HEK293T (cell line): ENCODE results near the gene LDHAL6B.

Source experiments
- CTCF ChIA-PET: fragments of 350-600 bp; formaldehyde crosslinking; extraction: SDS; loops from one replicate; lab custom pipeline; 2021; ENCODE audit warnings: antibody characterized with exemption, inconsistent platforms; lab: Yijun Ruan, JAX
- POLR2A ChIA-PET: fragments of 350-600 bp; formaldehyde crosslinking; extraction: SDS; loops from one replicate; lab custom pipeline; 2020; ENCODE audit warnings: antibody characterized with exemption, inconsistent platforms; lab: Yijun Ruan, JAX
- DNase-seq: peaks from one replicate; pipeline ENCODE4 v3.0.0; 2012; ENCODE audit warnings: mixed read lengths; ENCODE audit errors: extremely low spot score
- ARNT ChIP-seq: fragments of 450-650 bp; IDR thresholded peaks from 2 replicates; pipeline ENCODE4 v1.6.1; 2017; ENCODE audit warnings: mild to moderate bottlenecking
- BHLHE40 ChIP-seq: fragments of 450-650 bp; IDR thresholded peaks from 2 replicates; pipeline ENCODE4 v1.6.1; 2016; ENCODE audit warnings: mild to moderate bottlenecking, moderate library complexity, borderline replicate concordance
- CTBP1 ChIP-seq: fragments of 450-650 bp; IDR thresholded peaks from 2 replicates; pipeline ENCODE4 v1.6.1; 2016; ENCODE audit warnings: borderline replicate concordance
- ELF4 ChIP-seq: fragments of 450-650 bp; IDR thresholded peaks from 2 replicates; pipeline ENCODE4 v1.6.1; 2017; ENCODE audit warnings: antibody characterized with exemption
- FOXA1 ChIP-seq: fragments of 450-650 bp; IDR thresholded peaks from 2 replicates; pipeline ENCODE4 v1.6.1; 2016; ENCODE audit warnings: mild to moderate bottlenecking
- FOXK2 ChIP-seq: fragments of 450-650 bp; IDR thresholded peaks from 2 replicates; pipeline ENCODE4 v1.6.1; 2016; ENCODE audit warnings: mild to moderate bottlenecking
- FOXM1 ChIP-seq: fragments of 450-650 bp; IDR thresholded peaks from 2 replicates; pipeline ENCODE4 v1.6.1; 2017; ENCODE audit warnings: mild to moderate bottlenecking, borderline replicate concordance
- HDGF ChIP-seq: fragments of 450-650 bp; IDR thresholded peaks from 2 replicates; pipeline ENCODE4 v1.6.1; 2017; ENCODE audit warnings: antibody characterized with exemption, borderline replicate concordance
- L3MBTL2 ChIP-seq: fragments of 450-650 bp; conservative IDR thresholded peaks from 2 replicates; pipeline ENCODE4 v1.6.1; 2016; ENCODE audit warnings: mild to moderate bottlenecking
- LEF1 ChIP-seq: fragments of 450-650 bp; IDR thresholded peaks from 2 replicates; pipeline ENCODE4 v1.6.1; 2017; ENCODE audit warnings: mild to moderate bottlenecking, borderline replicate concordance
- NFRKB ChIP-seq: fragments of 450-650 bp; IDR thresholded peaks from 2 replicates; pipeline ENCODE4 v1.6.1; 2016; ENCODE audit warnings: mild to moderate bottlenecking, moderate library complexity
- PKNOX1 ChIP-seq: fragments of 450-650 bp; IDR thresholded peaks from 2 replicates; pipeline ENCODE4 v1.6.1; 2016
- SP1 ChIP-seq: fragments of 450-650 bp; IDR thresholded peaks from 2 replicates; pipeline ENCODE4 v1.6.1; 2017
- SUZ12 ChIP-seq: fragments of 450-650 bp; IDR thresholded peaks from 2 replicates; pipeline ENCODE4 v1.6.1; 2016; ENCODE audit warnings: mild to moderate bottlenecking
- TARDBP ChIP-seq: fragments of 450-650 bp; IDR thresholded peaks from 2 replicates; pipeline ENCODE4 v1.6.1; 2016
- ZNF384 ChIP-seq: fragments of 450-650 bp; IDR thresholded peaks from 2 replicates; pipeline ENCODE4 v1.6.1; 2016

Gene LDHAL6B

GRCh38 chr15:59169251-59169708 lies 37.4 kb upstream of the LDHAL6B start:
- no peak for DNase-seq
- ChIA-PET CTCF (interaction anchor here (0.6 kb wide), 1 partner anchor 360 kb away, joined by 3 read pairs; no protein-coding TSS in a partner anchor), POLR2A (no interaction called here)
- TF ChIP-seq ZNF384 (no peak), HDGF (no peak), BHLHE40 (no peak), ARNT (no peak), ELF4 (no peak), TARDBP (no peak), CTBP1 (no peak), L3MBTL2 (no peak), FOXA1 (no peak), SUZ12 (no peak), LEF1 (no peak), NFRKB (no peak), SP1 (no peak), PKNOX1 (no peak)

DNA sequence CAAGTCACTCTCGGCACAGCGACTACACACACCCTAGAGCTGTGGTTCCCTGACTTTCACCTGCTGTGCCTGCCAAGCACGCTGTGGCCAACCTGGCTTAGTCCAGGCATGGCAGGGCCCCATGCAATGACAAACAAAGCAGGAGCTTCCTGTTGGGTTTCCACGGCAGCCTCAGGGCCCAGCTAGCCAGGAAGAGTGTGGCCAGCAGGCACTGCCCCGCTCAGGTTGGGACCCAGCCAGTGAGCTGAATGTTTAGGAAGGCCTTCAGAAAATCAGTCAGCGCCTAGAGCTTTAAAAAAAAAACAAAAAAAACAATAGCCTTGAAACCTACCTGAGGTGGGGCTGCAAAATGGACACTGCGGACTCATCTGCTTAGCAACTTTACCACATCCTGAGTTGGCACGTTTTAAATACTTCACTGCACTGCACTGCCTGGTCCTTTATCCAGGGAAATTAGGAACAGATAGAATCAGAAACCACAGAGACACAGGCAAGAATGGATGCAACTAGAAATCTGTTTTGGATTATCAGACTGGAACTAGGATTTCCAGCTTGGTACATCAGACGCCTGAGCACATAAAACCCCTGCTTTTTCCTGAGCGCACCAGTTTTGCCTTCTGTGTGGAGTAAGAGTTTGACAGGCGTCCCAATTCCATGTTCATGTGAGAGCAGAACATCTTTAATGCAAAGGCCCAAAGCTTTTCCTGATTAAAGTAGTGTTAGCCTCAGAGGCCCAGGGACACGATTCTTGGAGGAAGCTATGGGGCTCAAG lies 36.2 kb upstream of the LDHAL6B start:
- TF ChIP-seq L3MBTL2 (no peak), CTBP1 (no peak), FOXM1 (no peak), PKNOX1 (no peak), ZNF384 (no peak), ELF4 (no peak), ARNT (no peak), HDGF (no peak), SP1 (no peak), FOXK2 (no peak), TARDBP (no peak), LEF1 (no peak), NFRKB (no peak), BHLHE40 (no peak), SUZ12 (no peak)
- no peak for DNase-seq
- POLR2A ChIA-PET, result no interaction called here
- CTCF ChIA-PET, result no interaction called here

- TF ChIP-seq ZNF384 (no peak), FOXA1 (no peak), BHLHE40 (no peak), LEF1 (no peak), NFRKB (no peak), SP1 (no peak), CTBP1 (no peak), TARDBP (no peak), ARNT (no peak), SUZ12 (no peak), L3MBTL2 (no peak), FOXM1 (no peak), FOXK2 (no peak), PKNOX1 (no peak), ELF4 (no peak), HDGF (no peak)
- ChIA-PET POLR2A (no interaction called here), CTCF (no interaction called here)
- no peak for DNase-seq
These were observed 35.6 kb upstream of the LDHAL6B start for GRCh38 chr15:59171067-59171397.

- CTCF ChIA-PET, result no interaction called here
- DNase-seq, result no peak
- no peak for TF ChIP-seq SP1
- no peak for TF ChIP-seq ELF4
- no peak for TF ChIP-seq FOXA1
- TF ChIP-seq BHLHE40, result no peak
- TF ChIP-seq FOXK2, result no peak
- TF ChIP-seq L3MBTL2, result no peak
- no peak for TF ChIP-seq PKNOX1
- TF ChIP-seq CTBP1, result no peak
- TF ChIP-seq ARNT, result no peak
- no peak for TF ChIP-seq SUZ12
- no peak for TF ChIP-seq NFRKB
- TF ChIP-seq TARDBP, result no peak
- TF ChIP-seq ZNF384, result no peak
- TF ChIP-seq LEF1, result no peak
- no peak for TF ChIP-seq FOXM1
- no peak for TF ChIP-seq HDGF
These were observed 34.2 kb upstream of the LDHAL6B start for GRCh38 chr15:59172289-59172901.

GRCh38 chr15:59173194-59173593 lies 33.4 kb upstream of the LDHAL6B start:
- TF ChIP-seq ELF4 (no peak), PKNOX1 (no peak), NFRKB (no peak), CTBP1 (no peak), HDGF (no peak), ARNT (no peak), SP1 (no peak), ZNF384 (no peak), FOXA1 (no peak), TARDBP (no peak), LEF1 (no peak), SUZ12 (no peak)
- ChIA-PET POLR2A (no interaction called here), CTCF (no interaction called here)
- no peak for DNase-seq

More at GRCh38 chr15:59172289-59172901, 34.2 kb upstream of the LDHAL6B start:
- POLR2A ChIA-PET, result no interaction called here
